ENCODE results near the gene RHBDL3.
"Not testable (repeated sequence)": the region's sequence is repeated elsewhere in the genome, so short reads cannot be mapped to it uniquely, and the experiment has no call there.

The RHBDL3 gene

DNA sequence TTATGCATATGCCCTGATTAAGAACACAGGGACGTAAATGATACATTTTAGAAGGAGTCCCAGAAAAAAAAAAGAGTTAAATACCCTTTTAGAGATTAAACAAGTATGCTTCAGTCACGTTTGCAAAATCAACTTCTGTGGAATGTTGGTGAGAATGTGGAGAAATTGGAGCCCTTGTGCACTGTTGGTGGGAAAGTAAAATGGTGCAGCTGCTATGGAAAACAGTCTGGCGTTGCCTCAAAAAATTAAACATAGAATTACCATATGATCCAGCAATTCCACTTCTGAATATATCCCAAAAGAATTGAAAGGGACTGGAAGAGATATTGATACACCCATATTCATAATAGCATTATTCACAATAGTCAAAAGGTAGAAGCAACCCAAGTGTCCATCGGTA, 26.5 kb downstream of the RHBDL3 start:
- DNase-seq, result no peak

GRCh38 chr17:32297424-32297823, 31.8 kb downstream of the RHBDL3 start:
- no peak for DNase-seq

GRCh38 chr17:32297860-32298259, 32.2 kb downstream of the RHBDL3 start:
- DNase-seq, result no peak

GRCh38 chr17:32298298-32298697, 32.7 kb downstream of the RHBDL3 start:
- DNase-seq, result no peak

GRCh38 chr17:32298721-32299579, 33.3 kb downstream of the RHBDL3 start:
- DNase-seq, result no peak

DNA sequence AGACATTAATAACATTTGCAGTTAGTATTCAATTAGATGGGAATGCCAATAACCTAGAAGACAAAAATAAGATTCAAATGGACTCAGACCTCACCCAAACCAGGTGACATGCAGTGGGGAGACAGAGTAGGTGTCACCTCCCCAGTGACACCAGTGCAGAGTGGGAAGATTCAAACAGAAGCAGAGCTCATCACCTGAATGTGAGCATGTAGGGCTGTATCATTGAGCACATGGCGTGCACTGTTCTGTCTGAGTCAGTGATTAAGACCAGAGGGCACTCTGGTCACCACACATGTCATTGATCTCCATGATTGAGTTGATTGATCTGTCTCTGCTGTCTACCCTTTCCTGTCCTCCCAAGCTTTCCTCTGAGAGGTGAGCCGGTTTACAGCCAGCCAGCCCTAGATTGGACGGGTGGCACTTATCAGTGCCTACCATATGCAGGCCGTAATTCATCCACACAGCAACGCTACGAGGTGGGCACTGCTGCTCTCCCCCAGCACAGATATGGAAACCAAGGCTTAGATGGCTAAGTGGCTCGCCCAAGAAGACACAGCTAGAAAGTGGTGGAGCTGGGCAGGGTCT, 34.0 kb downstream of the RHBDL3 start:
- no peak for DNase-seq

- no peak for DNase-seq
Observed at GRCh38 chr17:32302037-32302436, 36.4 kb downstream of the RHBDL3 start.

- DNase-seq, result no peak
Observed at GRCh38 chr17:32302860-32303649, 37.4 kb downstream of the RHBDL3 start.

GRCh38 chr17:32303781-32304288, 38.2 kb downstream of the RHBDL3 start:
- DNase-seq, result no peak

GRCh38 chr17:32305049-32305448, 39.4 kb downstream of the RHBDL3 start:
- no peak for DNase-seq

DNA sequence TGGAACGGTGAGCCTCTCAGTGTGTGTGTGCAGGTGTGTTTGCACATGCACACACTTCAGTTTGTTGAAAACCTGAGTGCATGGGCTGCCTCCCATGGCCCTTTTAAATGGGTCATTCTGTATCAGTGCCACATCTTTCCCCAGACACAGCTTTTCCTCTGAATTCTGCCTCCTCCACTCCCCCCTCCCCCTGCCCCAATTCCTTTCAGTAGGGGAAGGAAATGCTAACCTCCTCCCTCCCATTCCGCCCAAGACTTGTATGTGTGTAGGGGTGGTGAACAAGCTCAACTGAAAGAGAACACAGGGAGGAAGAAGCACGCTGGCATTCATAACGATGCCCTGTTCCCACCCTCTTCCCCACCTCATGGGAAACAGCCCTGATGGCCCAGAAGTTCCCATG, 42.0 kb downstream of the RHBDL3 start:
- DNase-seq, result no peak

- no peak for DNase-seq
Observed at GRCh38 chr17:32311028-32311536, 45.5 kb downstream of the RHBDL3 start.

- no peak for DNase-seq
Observed at GRCh38 chr17:32314636-32315035, 49.0 kb downstream of the RHBDL3 start.

- no peak for DNase-seq
Observed at GRCh38 chr17:32315171-32315570, 49.5 kb downstream of the RHBDL3 start.

- DNase-seq, result not testable (repeated sequence)
Observed at GRCh38 chr17:32316653-32317052, 51.0 kb downstream of the RHBDL3 start.

DNA sequence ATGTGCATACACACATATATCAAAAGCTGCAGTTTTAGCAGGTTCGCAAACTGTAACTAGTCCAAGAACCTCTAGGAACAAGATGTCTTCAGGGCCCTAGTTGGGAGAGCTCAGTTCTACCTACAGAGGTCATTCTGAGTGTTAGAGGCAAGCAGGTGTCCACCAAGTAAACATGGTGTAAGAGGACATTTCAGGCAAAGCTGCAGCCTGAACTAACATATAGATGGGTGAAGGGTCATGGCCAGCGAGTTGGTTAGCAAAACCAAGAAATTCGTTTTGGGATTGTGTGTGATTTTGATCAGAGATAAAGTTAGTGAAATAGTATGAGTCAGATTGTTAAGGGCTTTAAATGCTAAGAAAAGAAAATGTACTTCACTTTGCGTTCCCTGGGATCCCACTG, 51.7 kb downstream of the RHBDL3 start:
- no peak for DNase-seq

- no peak for DNase-seq
Observed at GRCh38 chr17:32318071-32318470, 52.4 kb downstream of the RHBDL3 start.

DNA sequence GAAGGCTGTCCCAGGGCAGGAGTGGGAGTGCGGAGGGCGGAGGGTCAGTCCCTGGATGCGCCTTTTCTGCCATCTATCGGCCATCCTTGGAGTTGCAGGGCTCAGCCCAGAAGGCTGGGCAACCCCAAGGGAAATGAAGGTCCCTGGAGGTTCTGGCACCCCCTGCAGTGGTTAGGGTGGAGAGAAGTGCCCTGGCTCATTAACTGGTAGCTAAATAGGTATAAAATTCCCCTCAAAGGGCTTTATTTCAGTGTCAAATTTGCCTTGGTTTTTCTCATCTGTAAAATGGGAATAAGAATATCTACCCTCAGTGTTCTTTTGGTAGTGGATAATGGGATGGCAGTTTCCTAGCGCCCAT, 53.9 kb downstream of the RHBDL3 start:
- no peak for DNase-seq

DNA sequence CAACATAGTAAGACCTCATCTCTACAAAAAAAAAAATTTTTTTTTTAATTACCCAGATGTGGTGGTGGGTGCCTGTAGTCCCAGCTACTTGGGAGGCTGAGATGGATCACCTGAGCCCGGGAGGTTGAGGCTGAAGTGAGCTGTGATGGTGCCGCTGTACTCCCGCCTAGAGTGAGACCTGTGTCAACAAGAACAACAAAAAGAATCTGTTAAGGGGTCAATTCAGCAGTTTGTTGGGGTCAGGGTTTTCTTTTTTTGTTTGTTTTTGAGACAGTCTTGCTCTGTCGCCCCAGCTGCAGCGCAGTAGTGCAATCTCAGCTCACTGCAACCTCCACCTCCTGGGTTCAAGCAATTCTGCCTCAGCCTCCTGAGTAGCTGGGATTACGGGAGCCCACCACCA, 54.4 kb downstream of the RHBDL3 start:
- DNase-seq, result not testable (repeated sequence)

GRCh38 chr17:32320847-32321246, 55.2 kb downstream of the RHBDL3 start:
- no peak for DNase-seq

DNA sequence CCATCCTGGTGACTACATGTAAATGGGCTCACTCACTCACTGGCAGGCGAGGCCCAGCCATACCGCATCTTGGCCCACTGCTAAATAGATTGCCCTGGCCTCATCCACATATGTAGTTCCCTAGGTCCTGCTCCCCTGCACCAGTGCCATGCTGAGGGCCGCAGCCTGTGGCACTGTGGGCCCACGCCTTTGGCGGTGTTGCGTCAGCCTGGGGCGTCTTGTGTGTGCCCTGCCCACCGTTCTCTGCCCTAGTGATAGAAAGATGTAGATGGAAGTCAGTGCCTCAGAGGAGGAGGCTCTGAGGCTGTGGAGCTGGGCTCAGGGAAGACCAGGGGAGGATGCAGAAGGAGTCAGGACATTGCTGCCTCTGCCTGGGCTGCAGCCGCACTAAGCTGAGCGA, 57.4 kb downstream of the RHBDL3 start:
- no peak for DNase-seq

DNA sequence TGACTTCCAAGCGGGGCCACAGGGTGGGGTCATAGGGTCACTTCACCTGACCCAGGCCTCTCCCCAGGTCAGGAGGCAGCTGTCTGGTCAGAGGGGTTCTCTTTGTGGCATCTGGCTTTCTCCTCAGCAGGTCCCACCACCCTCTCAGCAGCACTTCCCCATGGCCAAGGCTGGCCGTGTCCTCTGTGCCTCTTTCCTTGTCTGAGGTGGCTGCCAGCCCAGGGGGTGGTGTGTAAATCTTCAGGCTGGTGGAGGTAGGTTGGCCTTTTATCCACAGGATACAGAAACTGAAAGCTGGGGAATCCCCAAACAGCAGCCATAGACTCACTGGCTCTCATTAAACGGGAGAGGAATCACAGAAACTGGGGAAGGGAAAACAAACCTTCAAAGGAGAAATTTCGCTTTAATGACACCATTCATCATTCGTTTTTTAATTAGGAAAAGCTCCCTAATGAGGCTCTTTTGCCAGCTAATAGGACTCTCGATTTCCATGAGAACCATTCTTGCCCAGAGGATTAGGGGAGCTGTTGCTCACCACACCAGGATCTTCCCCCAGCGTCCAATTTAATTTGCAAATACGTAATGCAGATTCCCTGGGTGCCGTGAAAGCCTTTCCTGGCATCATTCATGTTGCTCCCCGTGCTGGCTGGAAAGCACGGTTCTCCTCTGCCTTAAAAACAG, 58.3 kb downstream of the RHBDL3 start:
- DNase-seq, result no peak

Data from right kidney (tissue), 1 donor.